Measurements from ENCODE around the gene TRIP12.
A peak's percentile ranks its signal among the peaks of the same experiment; 100 is the strongest.
"Not testable (repeated sequence)": the region's sequence is repeated elsewhere in the genome, so short reads cannot be mapped to it uniquely, and the experiment has no call there.

Gene TRIP12

GRCh38 chr2:229835596-229836283, 86.1 kb downstream of the TRIP12 start:
- no peaks in the 10 kb centered on the region for H3K9me3 ChIP-seq (replicated peaks in 1 of 11)
- H3K9ac ChIP-seq: no peak overlapping the region
- H3K27ac ChIP-seq: 0 out of 22 replicates have a peak overlapping the region, but pooled peaks of 1 of the 11 experiments have one; percentile 22
- H3K4me2 ChIP-seq: peak overlapping the region in 9 of 11 experiments; percentile 12 to 57 (median 34); a peak in 11 of 22 replicates
- H3K36me3 ChIP-seq: peaks cover 71 to 99% (median 90%) of the 10 kb centered on the region in 11 experiments
- H3K27me3 ChIP-seq: no peaks in the 10 kb centered on the region
- no peak for TF ChIP-seq Cebpa-rat (IDR thresholded peaks at IDR 0.05)
- H3K4me1 ChIP-seq: peaks cover 5 to 33% (median 24%) of the 10 kb centered on the region in 10 experiments
- H4K20me1 ChIP-seq: peaks cover 18 to 100% (median 82%) of the 10 kb centered on the region in 11 experiments
- no peak overlapping the region for H3K4me3 ChIP-seq

DNA sequence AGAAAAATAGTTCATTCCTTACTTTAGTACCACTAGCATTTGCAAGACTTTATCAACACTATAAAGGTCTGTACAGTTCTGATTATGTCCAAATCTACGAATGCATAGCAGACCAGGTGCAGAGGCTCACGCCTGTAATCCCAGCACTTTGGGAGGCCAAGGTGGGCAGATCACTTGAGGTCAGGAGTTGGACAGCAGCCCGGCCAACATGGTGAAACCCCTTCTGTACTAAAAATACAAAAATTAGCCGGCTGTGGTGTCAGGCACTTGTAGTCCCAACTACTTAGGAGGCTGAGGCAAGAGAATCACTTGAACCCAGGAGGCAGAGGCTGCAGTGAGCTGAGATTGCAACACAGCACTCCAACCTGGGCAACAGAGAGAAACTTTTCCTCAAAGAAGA, 87.4 kb downstream of the TRIP12 start:
- H3K4me1 ChIP-seq: peaks cover 5 to 33% (median 24%) of the 10 kb centered on the region in 10 experiments
- H3K4me2 ChIP-seq; H3K9ac ChIP-seq; H3K4me3 ChIP-seq; H3K27me3 ChIP-seq; H3K9me3 ChIP-seq (replicated peaks in 1 of 11); H3K27ac ChIP-seq: not testable (repeated sequence)
- H4K20me1 ChIP-seq: peaks cover 18 to 100% (median 82%) of the 10 kb centered on the region in 11 experiments
- peaks cover 71 to 99% (median 90%) of the 10 kb centered on the region in 11 experiments for H3K36me3 ChIP-seq

DNA sequence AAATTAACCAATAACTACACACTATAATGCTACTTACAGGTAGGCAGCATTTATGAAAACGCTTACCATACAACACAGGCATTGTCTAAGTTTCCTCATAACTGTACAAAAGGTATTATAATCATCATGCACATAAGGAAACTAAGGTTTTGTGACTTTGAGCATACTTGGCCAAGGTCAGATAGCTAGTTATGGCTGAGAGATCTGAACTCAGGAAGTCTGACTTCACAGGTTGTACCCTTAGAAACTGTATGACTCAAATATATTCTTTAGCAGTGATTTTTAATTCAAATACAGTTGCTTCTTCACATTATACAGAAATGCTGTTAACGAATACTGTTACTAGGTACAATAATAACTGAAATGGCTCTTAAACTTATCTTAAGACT, 89.3 kb downstream of the TRIP12 start:
- no peak for TF ChIP-seq Cebpa-rat (IDR thresholded peaks at IDR 0.05)
- H3K36me3 ChIP-seq: peaks cover 73 to 99% (median 90%) of the 10 kb centered on the region in 11 experiments
- no peaks in the 10 kb centered on the region for H3K27me3 ChIP-seq
- H3K4me3 ChIP-seq: no peak overlapping the region
- H3K4me1 ChIP-seq: peaks cover 5 to 30% (median 24%) of the 10 kb centered on the region in 10 experiments
- peaks cover 18 to 91% (median 64%) of the 10 kb centered on the region in 11 experiments for H4K20me1 ChIP-seq
- peaks cover 0 to 6% (median 0%) of the 10 kb centered on the region in 11 experiments; a peak in 4 of 22 replicates for H3K9me3 ChIP-seq (replicated peaks in 1 of 11)
- no peak overlapping the region for H3K4me2 ChIP-seq
- no peak overlapping the region for H3K9ac ChIP-seq
- no peak overlapping the region for H3K27ac ChIP-seq

GRCh38 chr2:229831805-229832509, 89.9 kb downstream of the TRIP12 start:
- TF ChIP-seq Cebpa-rat (IDR thresholded peaks at IDR 0.05): no peak
- Histone ChIP-seq H3K4me3 (no peak overlapping the region), H4K20me1 (peaks cover 14 to 87% (median 58%) of the 10 kb centered on the region in 11 experiments; a peak in 21 of 22 replicates), H3K9ac (no peak overlapping the region), H3K36me3 (peaks cover 74 to 99% (median 90%) of the 10 kb centered on the region in 11 experiments), H3K27me3 (no peaks in the 10 kb centered on the region), H3K4me2 (no peak overlapping the region), H3K9me3 (replicated peaks in 1 of 11) (peaks cover 0 to 9% (median 1%) of the 10 kb centered on the region in 11 experiments; a peak in 8 of 22 replicates), H3K27ac (no peak overlapping the region), H3K4me1 (peaks cover 5 to 26% (median 22%) of the 10 kb centered on the region in 10 experiments)

DNA sequence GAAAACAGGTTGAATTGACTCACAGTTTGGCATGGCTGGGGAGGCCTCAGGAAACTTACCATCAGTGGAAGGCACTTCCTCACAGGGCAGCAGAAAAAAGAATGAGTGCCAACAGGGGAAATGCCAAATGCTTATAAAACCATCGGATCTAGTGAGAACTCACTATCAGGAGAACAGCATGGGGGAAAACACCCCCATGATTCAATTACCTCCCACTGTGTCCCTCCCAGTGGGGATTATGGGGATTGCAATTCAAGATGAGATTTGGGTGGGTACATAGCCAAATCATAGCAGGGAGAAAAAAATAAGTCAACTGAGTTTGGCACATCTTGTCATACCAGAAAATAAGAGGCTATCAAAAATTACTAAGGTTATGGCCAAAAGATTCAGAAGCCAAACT, 96.3 kb downstream of the TRIP12 start:
- Histone ChIP-seq H3K4me2 (no peak overlapping the region), H3K4me1 (no peaks in the 10 kb centered on the region), H3K36me3 (peaks cover 89 to 100% (median 99%) of the 10 kb centered on the region in 11 experiments), H3K4me3 (no peak overlapping the region), H3K9me3 (replicated peaks in 1 of 11) (peaks cover 0 to 22% (median 16%) of the 10 kb centered on the region in 11 experiments; a peak in 17 of 22 replicates), H3K27ac (no peak overlapping the region), H4K20me1 (peaks cover 0 to 74% (median 5%) of the 10 kb centered on the region in 11 experiments; a peak in 9 of 22 replicates), H3K27me3 (no peaks in the 10 kb centered on the region), H3K9ac (no peak overlapping the region)
- no peak for TF ChIP-seq Cebpa-rat (IDR thresholded peaks at IDR 0.05)

DNA sequence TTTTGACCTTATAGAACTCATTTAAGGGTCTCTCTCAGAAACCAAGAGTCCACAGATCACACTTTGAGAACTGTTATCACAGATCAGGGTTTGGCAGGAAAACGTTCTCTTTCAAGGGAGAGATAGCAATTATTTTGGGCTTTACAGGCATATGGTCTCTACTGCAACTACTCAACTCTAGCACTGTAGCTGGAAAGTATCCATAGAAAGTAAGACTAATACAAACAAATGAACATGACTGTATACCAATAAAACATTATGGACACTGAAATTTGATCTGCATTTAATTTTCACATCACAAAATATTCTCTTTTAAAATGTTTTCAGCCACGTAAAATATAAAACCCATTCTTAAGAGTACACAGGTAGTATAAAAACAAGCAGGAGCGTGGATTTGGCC, 100.5 kb downstream of the TRIP12 start:
- H3K27ac ChIP-seq: no peak overlapping the region
- no peak for TF ChIP-seq Cebpa-rat (IDR thresholded peaks at IDR 0.05)

DNA sequence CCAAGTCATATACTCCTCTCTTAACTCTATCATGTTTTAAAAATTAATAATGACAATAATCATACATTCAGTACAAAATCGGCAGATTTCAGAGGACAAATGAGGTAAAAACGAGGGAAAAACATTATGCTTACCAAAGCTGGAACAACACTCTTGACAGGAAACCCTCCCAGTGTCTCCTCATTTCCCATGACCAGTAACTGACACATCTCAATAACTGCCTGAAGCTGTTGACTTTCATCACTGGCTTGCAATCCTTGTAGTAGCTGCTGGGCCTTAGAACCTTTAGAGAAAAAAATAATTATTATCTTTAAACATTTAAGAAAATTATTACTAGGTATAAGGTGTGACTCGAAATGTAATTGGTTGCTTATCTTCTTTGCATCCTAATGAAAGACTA, 103.6 kb downstream of the TRIP12 start:
- peaks cover 0 to 7% (median 0%) of the 10 kb centered on the region in 10 experiments; a peak in 4 of 20 replicates for H3K4me1 ChIP-seq
- no peak overlapping the region for H3K9ac ChIP-seq
- no peak overlapping the region for H3K4me3 ChIP-seq
- peaks cover 84 to 100% (median 94%) of the 10 kb centered on the region in 11 experiments for H3K36me3 ChIP-seq
- H3K27ac ChIP-seq: no peak overlapping the region
- H3K27me3 ChIP-seq: no peaks in the 10 kb centered on the region
- no peak for TF ChIP-seq Cebpa-rat (IDR thresholded peaks at IDR 0.05)
- peaks cover 0 to 86% (median 7%) of the 10 kb centered on the region in 11 experiments; a peak in 10 of 22 replicates for H4K20me1 ChIP-seq
- no peak overlapping the region for H3K4me2 ChIP-seq
- H3K9me3 ChIP-seq (replicated peaks in 1 of 11): no peaks in the 10 kb centered on the region

More for the DNA sequence above, 100.5 kb downstream of the TRIP12 start:
- H3K4me3 ChIP-seq: no peak overlapping the region
- peaks cover 0 to 1% (median 0%) of the 10 kb centered on the region in 10 experiments; a peak in 3 of 20 replicates for H3K4me1 ChIP-seq
- H3K9ac ChIP-seq: no peak overlapping the region
- H4K20me1 ChIP-seq: peaks cover 0 to 93% (median 7%) of the 10 kb centered on the region in 11 experiments; a peak in 10 of 22 replicates
- H3K27me3 ChIP-seq: no peaks in the 10 kb centered on the region
- peaks cover 84 to 100% (median 93%) of the 10 kb centered on the region in 11 experiments for H3K36me3 ChIP-seq
- H3K9me3 ChIP-seq (replicated peaks in 1 of 11): peaks cover 0 to 13% (median 8%) of the 10 kb centered on the region in 11 experiments; a peak in 16 of 22 replicates
- H3K4me2 ChIP-seq: no peak overlapping the region

DNA sequence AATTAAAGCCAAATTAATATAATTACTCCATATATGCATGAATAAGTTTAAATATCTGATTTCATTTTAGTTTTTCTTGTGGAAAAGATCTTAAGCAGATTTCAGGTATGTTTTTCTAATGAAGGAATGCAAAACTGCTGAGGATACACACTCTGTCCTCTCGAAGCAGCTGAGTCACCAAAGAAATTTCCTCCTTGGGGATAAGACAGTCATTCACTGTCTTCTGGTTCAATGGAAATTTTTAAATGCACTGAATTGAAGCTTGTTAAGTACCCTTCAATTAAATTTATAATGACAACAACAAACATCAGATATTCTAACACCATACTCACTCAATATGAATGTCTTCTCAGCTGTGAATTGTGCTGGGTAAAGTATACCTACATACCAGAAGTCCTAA, 106.0 kb downstream of the TRIP12 start:
- H3K27ac ChIP-seq: no peak overlapping the region
- no peak overlapping the region for H3K4me2 ChIP-seq
- H3K9me3 ChIP-seq (replicated peaks in 1 of 11): no peaks in the 10 kb centered on the region
- peaks cover 0 to 86% (median 6%) of the 10 kb centered on the region in 11 experiments; a peak in 10 of 22 replicates for H4K20me1 ChIP-seq
- no peak overlapping the region for H3K4me3 ChIP-seq
- H3K27me3 ChIP-seq: no peaks in the 10 kb centered on the region
- no peak overlapping the region for H3K9ac ChIP-seq
- TF ChIP-seq Cebpa-rat (IDR thresholded peaks at IDR 0.05): no peak
- peaks cover 82 to 100% (median 95%) of the 10 kb centered on the region in 11 experiments for H3K36me3 ChIP-seq
- H3K4me1 ChIP-seq: peaks cover 0 to 7% (median 0%) of the 10 kb centered on the region in 10 experiments; a peak in 4 of 20 replicates

GRCh38 chr2:229815342-229815741, 106.5 kb downstream of the TRIP12 start:
- H4K20me1 ChIP-seq: peaks cover 0 to 86% (median 6%) of the 10 kb centered on the region in 11 experiments; a peak in 10 of 22 replicates
- no peak for TF ChIP-seq Cebpa-rat (IDR thresholded peaks at IDR 0.05)
- peaks cover 83 to 100% (median 97%) of the 10 kb centered on the region in 11 experiments for H3K36me3 ChIP-seq

More at GRCh38 chr2:229815342-229815741, 106.5 kb downstream of the TRIP12 start:
- Histone ChIP-seq H3K4me2 (no peak overlapping the region), H3K27me3 (no peaks in the 10 kb centered on the region), H3K4me3 (no peak overlapping the region), H3K27ac (no peak overlapping the region), H3K9me3 (replicated peaks in 1 of 11) (no peaks in the 10 kb centered on the region), H3K9ac (no peak overlapping the region), H3K4me1 (peaks cover 0 to 7% (median 0%) of the 10 kb centered on the region in 10 experiments; a peak in 4 of 20 replicates)
